H9 (cell line): Measurements from ENCODE around the gene PARD3. TPM values are rescaled to one million over a fixed set of nuclear protein-coding genes. Genes with fewer than 3 reads are reported as not detected.

Experiments
- DNase-seq: peaks from one replicate; pipeline ENCODE4 v3.0.0-alpha.2; 2017
- H2AFZ ChIP-seq: one replicate; pipeline ENCODE4 v1.6.1; 2013; ENCODE audit warnings: mild to moderate bottlenecking, low read length, control low read depth, moderate library complexity
- H2AK5ac ChIP-seq: 2 replicates; pipeline ENCODE4 v1.6.1; 2013; ENCODE audit warnings: low read length, control low read depth, mixed read lengths; ENCODE audit not compliant: insufficient read length
- H2BK120ac ChIP-seq: one replicate; pipeline ENCODE4 v1.6.1; 2013; ENCODE audit warnings: low read depth, mild to moderate bottlenecking, low read length, control low read depth, inconsistent platforms; ENCODE audit not compliant: poor library complexity, severe bottlenecking
- H2BK12ac ChIP-seq: 2 replicates; pipeline ENCODE4 v1.6.1; 2013; ENCODE audit warnings: low read length, control low read depth, mixed read lengths, low read depth; ENCODE audit not compliant: insufficient read length
- H2BK15ac ChIP-seq: 2 replicates; pipeline ENCODE4 v1.6.1; 2013; ENCODE audit warnings: low read depth, low read length, control low read depth
- H2BK20ac ChIP-seq: one replicate; pipeline ENCODE4 v1.6.1; 2013; ENCODE audit warnings: low read depth, mild to moderate bottlenecking, low read length, control low read depth, inconsistent platforms; ENCODE audit not compliant: poor library complexity, severe bottlenecking
- H2BK5ac ChIP-seq: 2 replicates; pipeline ENCODE4 v1.6.1; 2013; ENCODE audit warnings: low read length, control low read depth, mixed read lengths; ENCODE audit not compliant: insufficient read length
- H3K14ac ChIP-seq: 2 replicates; pipeline ENCODE4 v1.6.1; 2013; ENCODE audit warnings: low read length, control low read depth; ENCODE audit not compliant: insufficient read depth
- H3K18ac ChIP-seq: 2 replicates; pipeline ENCODE4 v1.6.1; 2013; ENCODE audit warnings: low read depth, mild to moderate bottlenecking, mixed read lengths, low read length, control low read depth; ENCODE audit not compliant: insufficient read length
- H3K23ac ChIP-seq: 2 replicates; pipeline ENCODE4 v1.6.1; 2013; ENCODE audit warnings: low read length, control low read depth, mixed read lengths, low read depth; ENCODE audit not compliant: insufficient read length
- H3K23me2 ChIP-seq: 2 replicates; pipeline ENCODE4 v1.6.1; 2013; ENCODE audit warnings: low read depth, mild to moderate bottlenecking, mixed read lengths, low read length, control low read depth; ENCODE audit not compliant: insufficient read length, poor library complexity, severe bottlenecking
- H3K27ac ChIP-seq: 2 replicates; pipeline ENCODE4 v1.5.1; 2013; ENCODE audit warnings: low read length, control low read depth, mixed read lengths, low read depth; ENCODE audit not compliant: insufficient read length
- H3K27me3 ChIP-seq: 2 replicates; pipeline ENCODE4 v1.6.1; 2013; ENCODE audit warnings: low read length, control low read depth, inconsistent platforms; ENCODE audit not compliant: insufficient read depth
- H3K4ac ChIP-seq: 2 replicates; pipeline ENCODE4 v1.6.1; 2013; ENCODE audit warnings: low read depth, mild to moderate bottlenecking, control low read depth, inconsistent platforms, low read length, moderate library complexity
- H3K4me1 ChIP-seq: 2 replicates; pipeline ENCODE4 v1.6.1; 2013; ENCODE audit warnings: low read length, control low read depth, inconsistent platforms; ENCODE audit not compliant: insufficient read depth
- H3K4me2 ChIP-seq: 2 replicates; pipeline ENCODE4 v1.6.1; 2013; ENCODE audit warnings: low read length, control low read depth, mixed read lengths; ENCODE audit not compliant: insufficient read length, insufficient read depth
- H3K56ac ChIP-seq: 2 replicates; pipeline ENCODE4 v1.6.1; 2013; ENCODE audit warnings: low read depth, mild to moderate bottlenecking, mixed read lengths, low read length, control low read depth; ENCODE audit not compliant: insufficient read length
- H3K79me1 ChIP-seq: 2 replicates; pipeline ENCODE4 v1.6.1; 2013; ENCODE audit warnings: low read depth, mild to moderate bottlenecking, moderate library complexity, low read length, control low read depth, inconsistent platforms; ENCODE audit not compliant: insufficient read depth, poor library complexity, severe bottlenecking
- H3K79me2 ChIP-seq: 2 replicates; pipeline ENCODE4 v1.6.1; 2013; ENCODE audit warnings: low read length, control low read depth, inconsistent platforms; ENCODE audit not compliant: insufficient read depth
- H3K9ac ChIP-seq: 2 replicates; pipeline ENCODE4 v1.6.1; 2013; ENCODE audit warnings: low read length, control low read depth, mixed read lengths; ENCODE audit not compliant: insufficient read length; ENCODE audit errors: extremely low read depth
- H3K9me3 ChIP-seq: one replicate; pipeline ENCODE4 v1.6.1; 2013; ENCODE audit warnings: low read depth, low read length, inconsistent platforms; ENCODE audit not compliant: control insufficient read depth
- H3T11ph ChIP-seq: one replicate; pipeline ENCODE4 v1.6.1; 2013; ENCODE audit warnings: mild to moderate bottlenecking, low read length, control low read depth, inconsistent platforms
- H4K20me1 ChIP-seq: one replicate; pipeline ENCODE4 v1.6.1; 2013; ENCODE audit not compliant: control insufficient read depth, insufficient read length, insufficient read depth
- H4K5ac ChIP-seq: 2 replicates; pipeline ENCODE4 v1.6.1; 2013; ENCODE audit warnings: low read depth, mild to moderate bottlenecking, mixed read lengths, low read length, control low read depth; ENCODE audit not compliant: insufficient read length
- H4K8ac ChIP-seq: replicated peaks from 2 replicates; pipeline ENCODE4 v1.6.1; 2013; ENCODE audit warnings: low read length, control low read depth, mixed read lengths, low read depth; ENCODE audit not compliant: insufficient read length
- H4K91ac ChIP-seq: 2 replicates; pipeline ENCODE4 v1.6.1; 2013; ENCODE audit warnings: low read depth, mild to moderate bottlenecking, moderate library complexity, mixed read lengths, low read length, control low read depth; ENCODE audit not compliant: insufficient read length
- H3K27ac Mint-ChIP-seq, 3 experiments: 2 replicates in 2 of 3; 3 replicates in 1 of 3; pipeline ENCODE4 v1.8.0; 2020 to 2021; ENCODE audit warnings: mixed read lengths in 3 of 3, mild to moderate bottlenecking in 1 of 3, moderate library complexity in 1 of 3
- H3K27me3 Mint-ChIP-seq: 2 replicates; pipeline ENCODE4 v1.8.0; 2021; ENCODE audit warnings: low read depth, mild to moderate bottlenecking, moderate library complexity, mixed read lengths
- H3K36me3 Mint-ChIP-seq, 3 experiments: 2 replicates in 2 of 3; 3 replicates in 1 of 3; pipeline ENCODE4 v1.8.0; 2020 to 2021; ENCODE audit warnings: low read depth in 3 of 3, mixed read lengths in 3 of 3; ENCODE audit not compliant: insufficient read depth in 1 of 3
- H3K4me1 Mint-ChIP-seq, 2 experiments: 2 replicates each; pipeline ENCODE4 v1.8.0; 2020; ENCODE audit warnings: mixed read lengths in 2 of 2
- H3K4me3 Mint-ChIP-seq, 2 experiments: 2 replicates in 1 of 2; 3 replicates in 1 of 2; pipeline ENCODE4 v1.8.0; 2020 to 2021; ENCODE audit warnings: mild to moderate bottlenecking in 2 of 2, mixed read lengths in 2 of 2, moderate library complexity in 1 of 2
- H3K9me3 Mint-ChIP-seq, 2 experiments: 2 replicates in 1 of 2; 3 replicates in 1 of 2; pipeline ENCODE4 v1.8.0; 2020; ENCODE audit warnings: mild to moderate bottlenecking in 2 of 2, mixed read lengths in 2 of 2, moderate library complexity in 1 of 2
- WGBS: extraction: QIAGEN DNeasy Blood & Tissue Kit; methylation state at CpG from one replicate; pipeline ENCODE4 v1.1.7; 2013; ENCODE audit warnings: missing lambda C conversion rate, low lambda C conversion rate, mixed read lengths; ENCODE audit not compliant: insufficient read length; ENCODE audit errors: extremely low coverage; 5-methylcytosine and 5-hydroxymethylcytosine counted together
- total RNA-seq: library from RNA; stranded (reverse); gene quantifications from 2 replicates; pipeline ENCODE4 v1.2.1, GENCODE V29; 2021
- TF ChIP-seq, protein P1 (sequence below): fragments of 200-600 bp; sonication (generic); conservative IDR thresholded peaks from 3 replicates; pipeline ENCODE4 v1.8.0; 2021; ENCODE audit warnings: antibody characterized with exemption, mild to moderate bottlenecking

The PARD3 gene
- total RNA-seq, 1 experiment from 2014 or later, result 44.7 TPM

DNA sequence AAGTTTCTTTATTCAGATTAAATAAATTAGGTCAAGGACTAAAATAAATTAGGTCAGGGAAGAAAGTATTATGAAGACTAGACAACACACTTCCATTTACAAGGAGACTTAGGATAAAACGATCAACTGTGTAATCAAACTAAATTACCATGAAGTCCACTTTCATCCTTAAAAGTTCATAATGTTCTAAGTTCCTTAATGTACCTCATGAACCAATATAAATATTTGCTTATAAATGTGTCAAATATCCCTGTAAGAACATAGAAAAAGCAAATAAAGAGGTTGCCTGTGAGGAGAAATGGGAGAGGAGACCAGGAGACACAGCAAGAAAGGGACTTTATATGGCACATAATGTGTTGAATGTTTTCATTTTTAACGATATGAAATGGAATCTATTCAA, 345.6 kb downstream of the PARD3 start:
- TF ChIP-seq, protein P1, sequence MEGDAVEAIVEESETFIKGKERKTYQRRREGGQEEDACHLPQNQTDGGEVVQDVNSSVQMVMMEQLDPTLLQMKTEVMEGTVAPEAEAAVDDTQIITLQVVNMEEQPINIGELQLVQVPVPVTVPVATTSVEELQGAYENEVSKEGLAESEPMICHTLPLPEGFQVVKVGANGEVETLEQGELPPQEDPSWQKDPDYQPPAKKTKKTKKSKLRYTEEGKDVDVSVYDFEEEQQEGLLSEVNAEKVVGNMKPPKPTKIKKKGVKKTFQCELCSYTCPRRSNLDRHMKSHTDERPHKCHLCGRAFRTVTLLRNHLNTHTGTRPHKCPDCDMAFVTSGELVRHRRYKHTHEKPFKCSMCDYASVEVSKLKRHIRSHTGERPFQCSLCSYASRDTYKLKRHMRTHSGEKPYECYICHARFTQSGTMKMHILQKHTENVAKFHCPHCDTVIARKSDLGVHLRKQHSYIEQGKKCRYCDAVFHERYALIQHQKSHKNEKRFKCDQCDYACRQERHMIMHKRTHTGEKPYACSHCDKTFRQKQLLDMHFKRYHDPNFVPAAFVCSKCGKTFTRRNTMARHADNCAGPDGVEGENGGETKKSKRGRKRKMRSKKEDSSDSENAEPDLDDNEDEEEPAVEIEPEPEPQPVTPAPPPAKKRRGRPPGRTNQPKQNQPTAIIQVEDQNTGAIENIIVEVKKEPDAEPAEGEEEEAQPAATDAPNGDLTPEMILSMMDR, result no peak
- H3K9ac ChIP-seq, result no peak overlapping the region

More for the DNA sequence above, 345.6 kb downstream of the PARD3 start:
- H4K5ac ChIP-seq, result no peak overlapping the region
- H3K4me3 Mint-ChIP-seq, result no peak overlapping the region
- no peaks in the 10 kb centered on the region for H3K4me1 ChIP-seq
- no peak overlapping the region for H3K14ac ChIP-seq
- no peaks in the 10 kb centered on the region for H3K27me3 Mint-ChIP-seq
- H3K4me2 ChIP-seq, result no peak overlapping the region
- WGBS, result no CpG with 5 or more reads among the region's 2 CpGs
- H3K23ac ChIP-seq, result no peak overlapping the region
- no peak overlapping the region for H3K18ac ChIP-seq
- no peaks in the 10 kb centered on the region for H3K27me3 ChIP-seq
- H3K9me3 Mint-ChIP-seq, result no peaks in the 10 kb centered on the region
- no peak overlapping the region for H3K27ac Mint-ChIP-seq
- no peaks in the 10 kb centered on the region for H3K23me2 ChIP-seq
- H2BK12ac ChIP-seq, result no peak overlapping the region
- H3K27ac ChIP-seq, result no peak overlapping the region
- H3K4me1 Mint-ChIP-seq, result peaks cover 0 to 3% of the 10 kb centered on the region in 2 experiments; a peak in 1 of 4 replicates
- no peak overlapping the region for H2BK15ac ChIP-seq
- no peak for DNase-seq
- no peaks in the 10 kb centered on the region for H3K9me3 ChIP-seq
- H3K79me2 ChIP-seq, result no peaks in the 10 kb centered on the region
- H4K91ac ChIP-seq, result no peak overlapping the region
- no peak overlapping the region for H3T11ph ChIP-seq
- H3K79me1 ChIP-seq, result peaks cover 5% of the 10 kb centered on the region
- H2BK5ac ChIP-seq, result no peak overlapping the region
- no peak overlapping the region for H2AFZ ChIP-seq
- no peak overlapping the region for H2AK5ac ChIP-seq
- H4K8ac ChIP-seq, result no peak overlapping the region
- H3K36me3 Mint-ChIP-seq, result peaks cover 2 to 4% (median 3%) of the 10 kb centered on the region in 3 experiments; a peak in 4 of 7 replicates
- H3K4ac ChIP-seq, result no peak overlapping the region
- no peak overlapping the region for H2BK120ac ChIP-seq
- no peak overlapping the region for H2BK20ac ChIP-seq
- no peaks in the 10 kb centered on the region for H4K20me1 ChIP-seq
- no peak overlapping the region for H3K56ac ChIP-seq
